ENCODE data around the gene METRN.

Gene METRN

GRCh38 chr16:684071-684794, 30.7 kb upstream of the METRN start, which contains the start of gene JMJD8 (continued):
- TF ChIP-seq ZNF114 (tag by site-specific recombination; IDR thresholded peaks at IDR 0.05), result no peak
- TF ChIP-seq HIC1 (tag by site-specific recombination; IDR thresholded peaks at IDR 0.05), result peak; percentile 71
- no peak for TF ChIP-seq SALL2 (tag by site-specific recombination; IDR thresholded peaks at IDR 0.05; ENCODE audit: borderline replicate concordance)
- peak; percentile 38; the same call in 1 of the 2 replicates for TF ChIP-seq ZNF394 (tag by site-specific recombination; IDR thresholded peaks at IDR 0.05; ENCODE audit: borderline replicate concordance)
- TF ChIP-seq ZNF610 (tag by site-specific recombination; IDR thresholded peaks at IDR 0.05; ENCODE audit: borderline replicate concordance), result peak; percentile 36; the same call in 1 of the 2 replicates
- peak; percentile 30 for TF ChIP-seq SP7 (tag by site-specific recombination; IDR thresholded peaks at IDR 0.05)
- TF ChIP-seq ZNF701 (tag by site-specific recombination; IDR thresholded peaks at IDR 0.05), result no peak
- TF ChIP-seq ZNF280C (tag by site-specific recombination; IDR thresholded peaks at IDR 0.05), result no peak
- peak; percentile 13; the same call in 1 of the 2 replicates for TF ChIP-seq KLF9 (tag by site-specific recombination; IDR thresholded peaks at IDR 0.05; ENCODE audit: low read depth)
- no peak for TF ChIP-seq ZNF350 (tag by site-specific recombination; IDR thresholded peaks at IDR 0.05)
- no peak for TF ChIP-seq TRIM28 (IDR thresholded peaks at IDR 0.05; ENCODE audit: borderline replicate concordance, low read length)
- TF ChIP-seq ZNF791 (tag by site-specific recombination; IDR thresholded peaks at IDR 0.05), result no peak
- no peak for TF ChIP-seq ZNF792 (tag by site-specific recombination; IDR thresholded peaks at IDR 0.05)
- TF ChIP-seq HOXD13 (CRISPR knock-in tag; IDR thresholded peaks at IDR 0.05; ENCODE audit: borderline replicate concordance), result no peak
- TF ChIP-seq ZFP69B (tag by site-specific recombination; IDR thresholded peaks at IDR 0.05), result no peak
- no peak for TF ChIP-seq ZNF362 (tag by site-specific recombination; IDR thresholded peaks at IDR 0.05)
- peak; percentile 89 for TF ChIP-seq SP3 (tag by site-specific recombination; IDR thresholded peaks at IDR 0.05)
- TF ChIP-seq HOXC10 (CRISPR knock-in tag; IDR thresholded peaks at IDR 0.05), result no peak
- no peak for TF ChIP-seq ZBTB21 (tag by site-specific recombination; IDR thresholded peaks at IDR 0.05)
- TF ChIP-seq GFI1B (tag by site-specific recombination; IDR thresholded peaks at IDR 0.05), result no peak
- TF ChIP-seq KLF1 (tag by site-specific recombination; IDR thresholded peaks at IDR 0.05), result peak; percentile 86
- no peak for TF ChIP-seq ZNF580 (tag by site-specific recombination; IDR thresholded peaks at IDR 0.05)
- no peak for TF ChIP-seq ZNF558 (tag by site-specific recombination; IDR thresholded peaks at IDR 0.05)
- TF ChIP-seq KLF7 (tag by site-specific recombination; IDR thresholded peaks at IDR 0.05; ENCODE audit: borderline replicate concordance), result peak; percentile 70
- no peak for TF ChIP-seq MZF1 (tag by site-specific recombination; IDR thresholded peaks at IDR 0.05; ENCODE audit: borderline replicate concordance)
- no peak; the same call in 1 of the 2 replicates for TF ChIP-seq YY2 (tag by site-specific recombination; IDR thresholded peaks at IDR 0.05)
- TF ChIP-seq ZNF514 (tag by site-specific recombination; IDR thresholded peaks at IDR 0.05), result no peak
- TF ChIP-seq KLF8 (tag by site-specific recombination; IDR thresholded peaks at IDR 0.05), result peak; percentile 26; the same call in 1 of the 2 replicates
- TF ChIP-seq ZNF777 (tag by site-specific recombination; IDR thresholded peaks at IDR 0.05; ENCODE audit: borderline replicate concordance), result no peak
- TF ChIP-seq ZNF423 (tag by site-specific recombination; IDR thresholded peaks at IDR 0.05), result peak; percentile 79
- peak; percentile 16; the same call in 1 of the 2 replicates for TF ChIP-seq PRDM4 (tag by site-specific recombination; IDR thresholded peaks at IDR 0.05)

All from HEK293 (cell line).